ENCODE results near the gene DACT2.

- TF ChIP-seq BCL6 (CRISPR knock-in tag; IDR thresholded peaks at IDR 0.05): no peak
- TF ChIP-seq, protein P1, sequence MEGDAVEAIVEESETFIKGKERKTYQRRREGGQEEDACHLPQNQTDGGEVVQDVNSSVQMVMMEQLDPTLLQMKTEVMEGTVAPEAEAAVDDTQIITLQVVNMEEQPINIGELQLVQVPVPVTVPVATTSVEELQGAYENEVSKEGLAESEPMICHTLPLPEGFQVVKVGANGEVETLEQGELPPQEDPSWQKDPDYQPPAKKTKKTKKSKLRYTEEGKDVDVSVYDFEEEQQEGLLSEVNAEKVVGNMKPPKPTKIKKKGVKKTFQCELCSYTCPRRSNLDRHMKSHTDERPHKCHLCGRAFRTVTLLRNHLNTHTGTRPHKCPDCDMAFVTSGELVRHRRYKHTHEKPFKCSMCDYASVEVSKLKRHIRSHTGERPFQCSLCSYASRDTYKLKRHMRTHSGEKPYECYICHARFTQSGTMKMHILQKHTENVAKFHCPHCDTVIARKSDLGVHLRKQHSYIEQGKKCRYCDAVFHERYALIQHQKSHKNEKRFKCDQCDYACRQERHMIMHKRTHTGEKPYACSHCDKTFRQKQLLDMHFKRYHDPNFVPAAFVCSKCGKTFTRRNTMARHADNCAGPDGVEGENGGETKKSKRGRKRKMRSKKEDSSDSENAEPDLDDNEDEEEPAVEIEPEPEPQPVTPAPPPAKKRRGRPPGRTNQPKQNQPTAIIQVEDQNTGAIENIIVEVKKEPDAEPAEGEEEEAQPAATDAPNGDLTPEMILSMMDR (IDR thresholded peaks at IDR 0.05 in 2 of 3, conservative IDR thresholded peaks at IDR 0.05 in 1 of 3; ENCODE audit: insufficient read depth in 2 of 3, low read depth in 1 of 3, low read length in 3 of 3): no peak
- TF ChIP-seq TCF3 (CRISPR knock-in tag; IDR thresholded peaks at IDR 0.05): no peak
- no peak for TF ChIP-seq CAMTA2 (CRISPR knock-in tag; conservative IDR thresholded peaks at IDR 0.05)
- TF ChIP-seq ZNF165 (CRISPR knock-in tag; IDR thresholded peaks at IDR 0.05; ENCODE audit: borderline replicate concordance): no peak
- TF ChIP-seq SIN3A (IDR thresholded peaks at IDR 0.05; ENCODE audit: borderline replicate concordance in 2 of 2, control insufficient read depth in 1 of 2, low read depth in 2 of 2, low read length in 2 of 2): no peak
- TF ChIP-seq MEF2A (IDR thresholded peaks at IDR 0.05; ENCODE audit: control insufficient read depth, low read depth, low read length): no peak
- TF ChIP-seq, protein P2, sequence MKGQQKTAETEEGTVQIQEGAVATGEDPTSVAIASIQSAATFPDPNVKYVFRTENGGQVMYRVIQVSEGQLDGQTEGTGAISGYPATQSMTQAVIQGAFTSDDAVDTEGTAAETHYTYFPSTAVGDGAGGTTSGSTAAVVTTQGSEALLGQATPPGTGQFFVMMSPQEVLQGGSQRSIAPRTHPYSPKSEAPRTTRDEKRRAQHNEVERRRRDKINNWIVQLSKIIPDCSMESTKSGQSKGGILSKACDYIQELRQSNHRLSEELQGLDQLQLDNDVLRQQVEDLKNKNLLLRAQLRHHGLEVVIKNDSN (CRISPR knock-in tag; IDR thresholded peaks at IDR 0.05): no peak
- TF ChIP-seq SNRNP70 (optimal IDR thresholded peaks at IDR 0.05; ENCODE audit: low read depth, low read length): no peak
- TF ChIP-seq PCBP1 (IDR thresholded peaks at IDR 0.05; ENCODE audit: low read depth, low read length, poor library complexity, severe bottlenecking): no peak
These were observed 40.2 kb upstream of the DACT2 start for GRCh38 chr6:168359794-168360193.
